Large intestine (tissue), 3 donors: ENCODE measurements around the gene TSTD1. TPM values are rescaled to one million over a fixed set of nuclear protein-coding genes. Genes with fewer than 3 reads are reported as not detected.
"Not testable (repeated sequence)": the region's sequence is repeated elsewhere in the genome, so short reads cannot be mapped to it uniquely, and the experiment has no call there.

Experiments
- DNase-seq, 2 donors: peaks; one replicate each; pipeline versions ENCODE4 v3.0.0 to v3.0.0-alpha.2; 2013
- H3K27ac ChIP-seq: one replicate; pipeline ENCODE4 v1.5.1; 2013; ENCODE audit warnings: low read length
- H3K27me3 ChIP-seq: 2 replicates; pipeline ENCODE4 v1.6.1; 2013; ENCODE audit warnings: low read length; ENCODE audit not compliant: control insufficient read depth, insufficient read depth
- H3K36me3 ChIP-seq: 2 replicates; pipeline ENCODE4 v1.6.1; 2013; ENCODE audit warnings: low read length; ENCODE audit not compliant: control insufficient read depth, insufficient read depth
- H3K4me1 ChIP-seq: one replicate; pipeline ENCODE4 v1.6.1; 2013; ENCODE audit warnings: low read length; ENCODE audit not compliant: control insufficient read depth, insufficient read depth
- H3K4me3 ChIP-seq: one replicate; pipeline ENCODE4 v1.5.1; 2013; ENCODE audit warnings: low read length
- H3K9me3 ChIP-seq: one replicate; pipeline ENCODE4 v1.6.1; 2013; ENCODE audit warnings: mild to moderate bottlenecking, low read depth, low read length, moderate library complexity; ENCODE audit not compliant: control insufficient read depth
- WGBS: methylation state at CpG from one replicate; pipeline ENCODE4 v1.1.5; 2013; ENCODE audit warnings: low lambda C conversion rate; ENCODE audit not compliant: insufficient coverage; 5-methylcytosine and 5-hydroxymethylcytosine counted together
- polyA plus RNA-seq: library from polyadenylated mRNA; unstranded; fragments of 120-200 nt; gene quantifications from one replicate; pipeline ENCODE4 v1.2.1, GENCODE V29; 2013

The TSTD1 gene
- polyA plus RNA-seq, 1 donor = 60.9 TPM

DNA sequence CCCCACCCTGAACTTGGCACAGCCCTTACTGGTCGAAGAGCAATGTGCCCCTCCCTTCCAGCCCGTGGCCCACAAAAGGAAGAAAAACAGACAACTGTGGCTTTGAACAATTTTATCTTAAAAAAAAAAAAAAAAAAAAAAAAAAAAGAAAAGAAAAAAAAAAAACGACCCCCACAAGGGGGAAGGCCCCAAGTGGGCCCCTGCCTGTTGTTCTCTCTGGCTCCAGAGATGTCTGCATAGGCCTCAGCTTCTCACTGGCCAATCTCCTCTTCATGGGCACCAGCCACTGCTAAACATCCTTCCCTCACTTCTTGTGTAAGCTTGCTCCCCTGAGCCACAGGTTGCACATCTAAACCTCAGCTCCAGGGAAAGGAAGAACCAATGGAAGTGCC, 386 bp upstream of the TSTD1 start:
- peak overlapping the region; percentile 68 for H3K27ac ChIP-seq
- H3K9me3 ChIP-seq = no peaks in the 10 kb centered on the region
- H3K27me3 ChIP-seq = no peaks in the 10 kb centered on the region
- peak overlapping the region; percentile 95 for H3K4me3 ChIP-seq
- no peak for DNase-seq
- peaks cover 17% of the 10 kb centered on the region for H3K4me1 ChIP-seq
- WGBS = no CpG with 5 or more reads among the region's 3 CpGs
- peaks cover 40% of the 10 kb centered on the region for H3K36me3 ChIP-seq

DNA sequence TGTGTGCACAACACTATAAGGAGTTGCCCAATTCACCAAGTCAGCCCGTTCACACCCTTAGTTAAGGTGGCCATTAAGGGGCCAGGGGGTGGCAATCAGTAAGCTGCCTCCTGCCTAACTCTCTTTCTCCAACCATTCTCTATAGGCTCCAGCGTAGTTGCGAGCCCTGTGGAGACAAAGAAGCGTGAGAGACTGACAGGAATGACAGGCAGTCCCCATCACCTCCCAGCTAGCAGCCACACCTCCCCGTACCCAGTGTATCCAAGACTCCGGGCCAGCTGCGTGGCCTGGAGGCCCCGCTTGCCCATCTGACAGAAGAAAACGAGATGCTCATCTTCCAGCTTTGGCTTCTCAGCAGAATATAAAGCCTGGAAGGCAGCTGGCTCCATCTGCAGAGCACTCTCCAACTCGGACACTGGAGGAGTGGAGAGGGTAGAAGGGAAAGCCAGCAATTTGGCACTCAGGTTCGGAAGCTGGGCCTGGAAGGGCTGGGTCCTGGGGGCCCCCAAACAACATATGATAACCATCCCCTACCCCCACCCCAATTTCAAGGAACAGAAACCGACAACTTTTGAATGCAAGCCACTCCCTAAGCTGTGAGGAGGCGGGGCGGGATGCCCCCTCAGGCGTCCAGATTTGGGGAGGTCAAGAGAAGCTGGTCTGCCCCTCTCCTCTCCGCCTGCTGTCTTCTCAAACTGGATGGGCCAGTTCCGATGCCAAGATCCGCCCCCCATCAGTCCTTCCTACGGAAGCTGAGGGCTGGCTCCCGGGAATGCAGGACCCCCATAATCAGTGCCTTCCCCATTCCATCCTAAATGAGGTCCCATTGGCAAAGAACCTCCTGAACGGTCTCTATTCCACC, 872 bp downstream of the TSTD1 start:
- Histone ChIP-seq H3K27me3 (no peaks in the 10 kb centered on the region), H3K4me1 (peaks cover 15% of the 10 kb centered on the region), H3K27ac (peak overlapping the region; percentile 68), H3K4me3 (peak overlapping the region; percentile 95), H3K36me3 (peaks cover 37% of the 10 kb centered on the region), H3K9me3 (no peaks in the 10 kb centered on the region)
- no CpG with 5 or more reads among the region's 21 CpGs for WGBS
- DNase-seq = no peak

DNA sequence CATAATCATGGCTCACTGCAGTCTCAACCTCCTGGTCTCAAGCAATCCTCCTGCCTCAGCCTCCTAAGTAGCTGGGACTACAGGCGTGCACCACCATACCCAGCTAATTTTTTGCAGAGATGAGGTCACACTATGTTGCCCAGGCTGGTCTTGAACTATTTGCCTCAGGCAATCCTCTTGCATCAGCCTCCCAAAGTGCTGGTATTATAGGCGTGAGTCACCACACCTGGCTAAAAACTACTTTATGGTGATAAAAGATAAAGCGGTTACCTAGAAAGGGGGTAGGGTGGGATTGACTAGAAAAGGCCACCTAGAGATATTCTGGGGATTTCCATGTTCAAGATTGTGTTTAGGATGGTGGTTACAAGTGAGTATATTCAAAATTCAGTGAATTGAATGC, 5.0 kb downstream of the TSTD1 start:
- no peaks in the 10 kb centered on the region for H3K36me3 ChIP-seq
- no peak overlapping the region for H3K4me3 ChIP-seq
- no peak for DNase-seq
- peaks cover 5% of the 10 kb centered on the region for H3K9me3 ChIP-seq
- no peaks in the 10 kb centered on the region for H3K27me3 ChIP-seq
- peaks cover 9% of the 10 kb centered on the region for H3K4me1 ChIP-seq
- WGBS = 90% methylated on average over 2 of the region's 3 CpGs
- H3K27ac ChIP-seq = no peak overlapping the region

DNA sequence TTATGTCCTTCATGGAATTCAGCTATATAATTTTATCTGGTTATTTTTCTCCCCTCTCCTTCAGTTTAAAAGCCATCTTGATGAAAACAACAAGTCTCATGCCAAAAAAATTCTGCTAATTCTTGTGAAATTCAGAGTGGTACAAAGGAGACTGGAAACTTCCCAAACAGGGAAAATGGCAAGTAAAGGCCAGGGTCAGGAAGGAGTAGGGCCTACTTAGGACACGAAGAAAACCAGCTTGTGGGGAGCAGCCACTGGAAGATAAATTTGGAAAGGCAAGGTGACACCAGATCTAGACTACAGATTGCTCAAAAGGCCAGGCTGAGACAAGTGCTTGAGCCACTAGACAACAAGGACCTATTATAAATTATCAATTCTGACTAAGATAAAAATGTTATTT, 6.4 kb downstream of the TSTD1 start:
- Histone ChIP-seq H3K9me3 (peaks cover 5% of the 10 kb centered on the region), H3K4me1 (peaks cover 5% of the 10 kb centered on the region), H3K27me3 (no peaks in the 10 kb centered on the region), H3K4me3 (no peak overlapping the region), H3K27ac (no peak overlapping the region), H3K36me3 (no peaks in the 10 kb centered on the region)
- no CpG with 5 or more reads among the region's 1 CpG for WGBS
- no peak for DNase-seq

DNA sequence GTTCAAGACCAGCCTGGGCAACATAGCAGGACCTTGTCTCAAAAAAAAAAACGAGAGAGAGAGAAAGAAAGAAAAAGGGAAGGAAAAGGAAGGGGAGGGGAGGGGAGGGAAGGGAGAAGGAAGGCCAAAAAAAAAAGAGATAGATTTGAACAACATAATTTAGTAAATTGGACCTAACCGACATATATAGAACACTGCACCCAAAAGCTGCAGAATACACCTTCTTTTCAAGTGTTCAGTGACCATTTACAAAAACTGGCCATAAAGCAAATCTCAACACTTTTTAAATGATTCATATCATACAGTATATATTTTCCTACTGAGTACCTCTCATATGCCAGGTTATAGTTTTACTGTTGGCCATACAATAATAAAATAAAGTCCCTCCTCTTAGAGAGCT, 6.9 kb downstream of the TSTD1 start:
- no peaks in the 10 kb centered on the region for H3K4me1 ChIP-seq
- H3K4me3 ChIP-seq = no peak overlapping the region
- DNase-seq = no peak
- H3K27me3 ChIP-seq = no peaks in the 10 kb centered on the region
- no peak overlapping the region for H3K27ac ChIP-seq
- H3K36me3 ChIP-seq = no peaks in the 10 kb centered on the region
- H3K9me3 ChIP-seq = peaks cover 5% of the 10 kb centered on the region
- WGBS = 88% methylated on average over 2 of the region's 2 CpGs

DNA sequence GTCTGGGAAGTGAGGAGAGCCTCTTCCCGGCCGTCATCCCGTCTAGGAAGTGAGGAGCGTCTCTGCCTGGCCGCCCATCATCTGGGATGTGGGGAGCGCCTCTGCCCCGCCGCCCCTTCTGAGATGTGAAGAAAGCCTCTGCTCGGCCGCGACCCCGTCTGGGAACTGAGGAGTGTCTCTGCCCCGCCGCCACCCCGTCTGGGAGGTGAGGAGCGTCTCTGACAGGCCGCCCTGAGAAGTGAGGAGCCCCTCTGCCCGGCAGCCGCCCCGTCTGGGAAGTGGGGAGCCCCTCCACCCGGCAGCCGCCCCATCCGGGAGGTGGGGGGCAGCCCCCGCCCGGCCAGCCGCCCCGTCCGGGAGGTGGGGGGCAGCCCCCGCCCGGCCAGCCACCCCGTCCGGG, 9.3 kb downstream of the TSTD1 start:
- H3K4me1 ChIP-seq, H3K4me3 ChIP-seq, H3K27ac ChIP-seq, H3K36me3 ChIP-seq, H3K27me3 ChIP-seq, H3K9me3 ChIP-seq, DNase-seq: not testable (repeated sequence)
- WGBS = no CpG with 5 or more reads among the region's 32 CpGs

DNA sequence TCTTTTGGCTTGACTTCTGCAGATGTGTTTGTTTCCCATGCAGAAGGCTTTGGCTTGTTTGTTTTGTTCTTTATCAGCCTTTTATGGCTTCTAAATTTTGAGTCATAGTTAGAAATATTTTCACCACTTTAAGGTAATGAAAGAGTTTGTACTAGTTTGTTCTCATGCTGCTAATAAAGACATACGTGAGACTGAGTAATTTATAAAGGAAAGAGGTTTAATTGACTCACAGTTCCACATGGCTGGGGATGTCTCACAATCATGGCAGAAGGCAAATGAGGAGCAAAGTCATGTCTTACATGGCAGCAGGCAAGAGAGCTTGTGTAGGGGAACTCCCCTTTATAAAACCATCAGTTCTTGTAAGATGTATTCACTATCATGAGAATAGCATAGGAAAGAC, 11.8 kb downstream of the TSTD1 start:
- H3K4me3 ChIP-seq, H3K9me3 ChIP-seq, H3K36me3 ChIP-seq, H3K27ac ChIP-seq, DNase-seq, H3K4me1 ChIP-seq, H3K27me3 ChIP-seq: not testable (repeated sequence)
- no CpG with 5 or more reads among the region's 1 CpG for WGBS

DNA sequence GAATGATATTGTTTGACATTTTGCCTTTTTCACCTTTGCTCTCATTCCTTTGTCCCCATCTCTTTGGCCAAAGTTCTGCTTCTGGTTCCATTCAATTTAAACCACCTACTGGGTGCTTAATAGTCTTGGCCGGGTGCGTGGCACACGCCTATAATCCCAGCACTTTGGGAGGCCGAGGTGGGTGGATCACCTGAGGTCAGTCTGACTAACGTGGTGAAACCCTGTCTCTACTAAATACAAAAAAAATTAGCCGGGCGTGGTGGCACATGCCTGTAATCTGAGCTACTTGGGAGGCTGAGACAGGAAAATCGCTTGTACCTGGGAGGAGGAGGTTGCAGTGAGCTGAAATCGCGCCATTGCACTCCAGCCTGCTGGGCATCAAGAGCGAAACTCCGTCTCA, 16.3 kb downstream of the TSTD1 start:
- H3K27ac ChIP-seq, H3K36me3 ChIP-seq, DNase-seq, H3K27me3 ChIP-seq, H3K4me3 ChIP-seq, H3K9me3 ChIP-seq: not testable (repeated sequence)
- H3K4me1 ChIP-seq = peaks cover 18% of the 10 kb centered on the region
- WGBS = no CpG with 5 or more reads among the region's 12 CpGs

DNA sequence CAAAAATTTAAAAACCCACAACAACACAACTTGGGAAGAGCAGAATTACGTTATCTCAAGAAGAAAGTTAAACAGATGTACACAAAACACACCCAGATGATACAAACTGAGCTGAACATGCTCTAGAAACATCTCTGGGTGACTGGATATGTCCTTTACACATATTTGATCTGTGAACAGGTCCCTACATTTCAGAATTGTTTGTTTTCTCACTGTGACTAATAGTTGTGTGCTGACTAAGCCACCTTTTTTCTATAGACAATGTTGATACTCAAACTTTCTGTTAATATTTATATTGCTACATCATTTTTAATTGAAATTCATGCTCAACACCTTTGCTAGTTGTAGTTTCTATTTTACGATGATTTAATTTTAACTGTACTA, 16.8 kb downstream of the TSTD1 start:
- Histone ChIP-seq H3K36me3 (no peaks in the 10 kb centered on the region), H3K4me1 (peaks cover 21% of the 10 kb centered on the region), H3K9me3 (no peaks in the 10 kb centered on the region), H3K4me3 (peak overlapping the region; percentile 70), H3K27ac (peak overlapping the region; percentile 97), H3K27me3 (no peaks in the 10 kb centered on the region)
- 80% methylated on average over 1 of the region's 2 CpGs for WGBS
- DNase-seq = no peak

DNA sequence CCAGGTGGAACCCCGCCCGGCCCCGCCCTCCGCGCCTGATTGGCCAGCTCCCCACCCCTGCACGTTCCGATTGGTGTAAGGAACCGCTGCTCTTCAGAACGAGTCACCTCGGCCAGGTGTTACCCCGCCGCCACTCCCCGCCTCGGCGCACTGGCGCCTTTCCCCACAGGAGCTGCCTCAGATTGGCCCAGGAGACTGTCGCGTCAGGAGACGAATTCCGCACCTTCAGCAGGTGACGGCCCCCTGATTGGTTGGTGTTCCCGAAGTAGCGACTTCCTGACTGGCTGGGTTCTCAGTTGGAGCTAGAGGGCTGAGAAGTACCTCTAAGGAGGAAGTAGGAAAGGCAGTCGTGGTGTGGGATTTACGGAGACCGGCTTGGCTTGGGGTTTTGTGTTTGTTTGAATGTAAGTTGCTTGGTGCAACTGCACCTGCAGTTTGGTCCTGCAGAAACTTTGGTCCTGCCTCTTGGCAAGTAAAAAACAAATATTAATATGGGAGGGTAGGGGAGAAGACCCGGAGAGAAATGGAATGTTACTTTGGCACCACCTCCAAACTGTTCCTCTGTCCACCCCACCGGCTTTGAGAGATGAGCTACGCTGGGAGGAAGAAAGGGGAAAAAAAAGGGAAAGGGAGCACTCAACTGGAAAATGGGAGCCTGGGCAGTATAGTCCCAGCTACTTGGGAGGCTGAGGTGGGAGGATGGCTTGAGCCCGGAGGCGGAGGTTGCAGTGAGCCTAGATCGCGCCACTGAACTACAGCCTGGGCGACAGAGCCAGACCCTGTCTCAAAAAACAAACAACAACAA, 17.4 kb downstream of the TSTD1 start:
- H3K4me1 ChIP-seq = peaks cover 24% of the 10 kb centered on the region
- peak; percentile 99 to 100 for DNase-seq
- peak overlapping the region; percentile 70 for H3K4me3 ChIP-seq
- no peaks in the 10 kb centered on the region for H3K36me3 ChIP-seq
- WGBS = no CpG with 5 or more reads among the region's 34 CpGs
- H3K27me3 ChIP-seq = no peaks in the 10 kb centered on the region
- H3K27ac ChIP-seq = peak overlapping the region; percentile 98
- no peaks in the 10 kb centered on the region for H3K9me3 ChIP-seq
